Esophagus squamous epithelium (tissue), 4 donors: ENCODE results near the gene CNRIP1.

ENCODE experiments used
- CTCF ChIP-seq, 6 experiments: fragments of 450-650 bp in 4 of 6; fragments of 200-600 bp in 2 of 6; sonication (generic) in 2 of 6; IDR thresholded peaks; one replicate each; pipeline ENCODE4 v1.5.1; 2016 to 2019; ENCODE audit warnings: antibody characterized with exemption in 6 of 6, mild to moderate bottlenecking in 4 of 6, moderate library complexity in 4 of 6
- POLR2A ChIP-seq, 4 donors: fragments of 450-650 bp; IDR thresholded peaks; one replicate each; pipeline ENCODE4 v1.6.1; 2017; ENCODE audit warnings: antibody characterized with exemption in 4 of 4, mild to moderate bottlenecking in 4 of 4, moderate library complexity in 3 of 4

- TF ChIP-seq CTCF (IDR thresholded peaks at IDR 0.05) = no peak
- TF ChIP-seq POLR2A (IDR thresholded peaks at IDR 0.05) = no peak
These were observed 67.8 kb downstream of the CNRIP1 start for GRCh38 chr2:68251855-68252399.
